ENCODE measurements around the gene TBPL1. TPM values are rescaled to one million over a fixed set of nuclear protein-coding genes. Genes with fewer than 3 reads are reported as not detected.

Gene TBPL1
- total and polyA plus RNA-seq, 9 of the 15 experiments (the other 6 are each of a cell fraction or from before 2014, with no cell fraction given), result 78.1 to 152 (median 107) TPM

- intact Hi-C loops (cut with micrococcal nuclease) (loop anchor here (5.0 kb wide), 1 partner anchor 71 kb away; no protein-coding TSS in a partner anchor), in situ Hi-C loops (cut with MboI) (no loop called here)
- Histone ChIP-seq H3K9ac (ENCODE audit: insufficient read depth in 1 of 2, low read depth in 2 of 2, low read length in 2 of 2) (no peak overlapping the region), H3K9me3 (replicated peaks; ENCODE audit: control insufficient read depth, insufficient read depth, low read depth, low read length) (no peaks in the 10 kb centered on the region), H3K36me3 (ENCODE audit: control insufficient read depth, insufficient read depth, low read length) (peaks cover 36% of the 10 kb centered on the region), H3K4me3 (no peak overlapping the region), H3K4me2 (ENCODE audit: insufficient read depth, low read length) (no peak overlapping the region), H3K27me3 (ENCODE audit: control insufficient read depth in 2 of 2, insufficient read depth in 2 of 2, low read length in 2 of 2) (no peaks in the 10 kb centered on the region), H3K4me1 (replicated peaks in 1 of 2; ENCODE audit: control insufficient read depth in 2 of 2, insufficient read depth in 2 of 2, low read length in 2 of 2) (peaks cover 7 to 31% of the 10 kb centered on the region in 2 experiments), H2AFZ (ENCODE audit: low read depth, low read length) (no peak overlapping the region), H4K20me1 (replicated peaks; ENCODE audit: control insufficient read depth, insufficient read depth, low read length) (0 out of 2 replicates have a peak, but pooled peaks cover 4% of the 10 kb centered on the region), H3K27ac (ENCODE audit: extremely low read depth, low read depth, low read length) (no peak overlapping the region), H3K9me1 (ENCODE audit: control insufficient read depth, insufficient read depth, low read length) (no peaks in the 10 kb centered on the region), H3K79me2 (ENCODE audit: control insufficient read depth, insufficient read depth, low read length) (no peaks in the 10 kb centered on the region)
- DNase-seq (ENCODE audit: extremely low read depth in 1 of 4, low spot score in 3 of 4) (peak in 1 of 4 experiments; percentile 25), FAIRE-seq (no peak), ATAC-seq (peak; percentile 61)
- WGBS (ENCODE audit: insufficient coverage, low coverage, missing lambda C conversion rate), result 45% methylated on average over 2 of the region's 2 CpGs
- no TSS peak for BruUV-seq (replicated peaks)
- ChIA-PET CTCF (ENCODE audit: low intra/inter-chr PET ratio) (no interaction called here), POLR2A (interaction anchor here (0.9 to 5.6 kb wide), 11 partner anchors 10 to 66 kb away, joined by 3 to 58 read pairs (median 4); no protein-coding TSS in a partner anchor)
- TF ChIP-seq KHSRP (IDR thresholded peaks at IDR 0.05) (no peak), ZNF551 (CRISPR knock-in tag; IDR thresholded peaks at IDR 0.05) (no peak), ZNF12 (CRISPR knock-in tag; IDR thresholded peaks at IDR 0.05) (peak; percentile 73), JUN (IDR thresholded peaks at IDR 0.05; ENCODE audit: borderline replicate concordance, low read depth, low read length) (peak; percentile 30; the same call in 1 of the 2 replicates), JUN (CRISPR knock-in tag; IDR thresholded peaks at IDR 0.05; ENCODE audit: borderline replicate concordance) (no peak), ZNF239 (CRISPR knock-in tag; IDR thresholded peaks at IDR 0.05) (no peak), PML (IDR thresholded peaks at IDR 0.05; ENCODE audit: low read length) (no peak), EWSR1 (IDR thresholded peaks at IDR 0.05; ENCODE audit: borderline replicate concordance, low read depth, partially characterized antibody) (no peak), ZNF174 (CRISPR knock-in tag; IDR thresholded peaks at IDR 0.05) (no peak), ZBTB40 (IDR thresholded peaks at IDR 0.05) (no peak), ZBTB40 (CRISPR knock-in tag; IDR thresholded peaks at IDR 0.05) (no peak)
- TF ChIP-seq, protein P1, sequence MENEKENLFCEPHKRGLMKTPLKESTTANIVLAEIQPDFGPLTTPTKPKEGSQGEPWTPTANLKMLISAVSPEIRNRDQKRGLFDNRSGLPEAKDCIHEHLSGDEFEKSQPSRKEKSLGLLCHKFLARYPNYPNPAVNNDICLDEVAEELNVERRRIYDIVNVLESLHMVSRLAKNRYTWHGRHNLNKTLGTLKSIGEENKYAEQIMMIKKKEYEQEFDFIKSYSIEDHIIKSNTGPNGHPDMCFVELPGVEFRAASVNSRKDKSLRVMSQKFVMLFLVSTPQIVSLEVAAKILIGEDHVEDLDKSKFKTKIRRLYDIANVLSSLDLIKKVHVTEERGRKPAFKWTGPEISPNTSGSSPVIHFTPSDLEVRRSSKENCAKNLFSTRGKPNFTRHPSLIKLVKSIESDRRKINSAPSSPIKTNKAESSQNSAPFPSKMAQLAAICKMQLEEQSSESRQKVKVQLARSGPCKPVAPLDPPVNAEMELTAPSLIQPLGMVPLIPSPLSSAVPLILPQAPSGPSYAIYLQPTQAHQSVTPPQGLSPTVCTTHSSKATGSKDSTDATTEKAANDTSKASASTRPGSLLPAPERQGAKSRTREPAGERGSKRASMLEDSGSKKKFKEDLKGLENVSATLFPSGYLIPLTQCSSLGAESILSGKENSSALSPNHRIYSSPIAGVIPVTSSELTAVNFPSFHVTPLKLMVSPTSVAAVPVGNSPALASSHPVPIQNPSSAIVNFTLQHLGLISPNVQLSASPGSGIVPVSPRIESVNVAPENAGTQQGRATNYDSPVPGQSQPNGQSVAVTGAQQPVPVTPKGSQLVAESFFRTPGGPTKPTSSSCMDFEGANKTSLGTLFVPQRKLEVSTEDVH (IDR thresholded peaks at IDR 0.05; ENCODE audit: low read depth, partially characterized antibody), result peak; percentile 6
Measured at GRCh38 chr6:133991096-133991593, 38.1 kb downstream of the TBPL1 start.

All from K562 (cell line).